NCI-H460 (cell line): ENCODE results near the gene FNTB. TPM values are rescaled to one million over a fixed set of nuclear protein-coding genes. Genes with fewer than 3 reads are reported as not detected.

ENCODE experiments used
- DNase-seq: peaks from one replicate; pipeline ENCODE4 v3.0.0-alpha.2; 2016; ENCODE audit warnings: low read depth; ENCODE audit errors: extremely low read depth
- total RNA-seq: library from RNA; depleted of rRNA; stranded (reverse); fragments of >200 nt; shearing (Covaris generic); gene quantifications from 2 replicates; pipeline ENCODE4 v1.2.3, GENCODE V29; 2014

Gene FNTB
- total RNA-seq, 1 experiment from 2014 or later = 17.0 TPM

DNA sequence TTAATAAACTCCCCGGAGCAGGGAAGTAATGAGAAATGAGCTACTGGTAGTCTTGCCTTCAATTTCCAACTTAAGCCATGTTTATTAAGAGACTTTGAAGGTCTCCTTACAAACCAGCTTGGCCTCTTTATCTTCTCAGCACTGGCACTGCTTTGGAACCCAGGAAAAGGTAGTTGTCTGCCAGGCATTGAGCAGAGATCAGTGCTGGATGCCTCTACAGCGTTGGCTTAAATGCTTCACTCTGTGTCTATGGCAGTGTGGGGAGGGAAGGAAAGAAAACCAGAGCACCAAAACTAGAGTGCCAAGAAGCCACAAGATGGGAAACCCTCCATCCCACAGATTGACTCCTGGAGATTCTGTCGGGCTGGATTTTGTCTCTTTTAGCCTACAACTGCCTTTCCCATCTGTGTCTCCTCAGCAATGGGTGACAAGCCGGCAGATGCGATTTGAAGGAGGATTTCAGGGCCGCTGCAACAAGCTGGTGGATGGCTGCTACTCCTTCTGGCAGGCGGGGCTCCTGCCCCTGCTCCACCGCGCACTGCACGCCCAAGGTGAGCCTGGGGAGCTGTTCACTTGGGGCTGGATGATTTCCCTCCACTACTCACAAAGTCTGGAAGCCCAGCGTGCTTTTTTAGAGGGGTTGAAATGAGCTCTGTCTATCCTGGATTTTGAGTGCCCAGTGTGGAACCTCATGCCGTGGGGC lies 57.3 kb downstream of the FNTB start:
- DNase-seq = no peak

GRCh38 chr14:65044596-65044959 lies 57.9 kb downstream of the FNTB start:
- no peak for DNase-seq

DNA sequence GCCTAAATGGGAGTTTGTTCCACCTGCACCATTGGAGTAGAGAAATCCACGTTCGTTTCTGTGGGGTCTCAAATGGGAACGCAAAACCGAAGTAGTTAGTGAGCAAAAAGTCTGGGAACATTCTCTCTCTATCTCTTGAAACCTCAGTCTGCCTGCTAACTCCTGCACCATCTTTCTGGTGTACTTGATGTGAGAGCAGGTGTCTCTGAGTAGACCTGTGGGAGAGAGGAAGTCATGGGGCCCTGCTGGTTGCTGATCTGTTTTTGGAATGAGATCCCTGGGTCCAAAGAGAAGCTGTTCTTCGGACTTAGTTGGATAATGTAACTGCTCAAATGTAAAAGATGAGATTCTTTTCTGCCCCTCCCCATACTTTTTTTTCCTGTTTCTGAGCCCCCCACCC lies 58.3 kb downstream of the FNTB start:
- DNase-seq = no peak

DNA sequence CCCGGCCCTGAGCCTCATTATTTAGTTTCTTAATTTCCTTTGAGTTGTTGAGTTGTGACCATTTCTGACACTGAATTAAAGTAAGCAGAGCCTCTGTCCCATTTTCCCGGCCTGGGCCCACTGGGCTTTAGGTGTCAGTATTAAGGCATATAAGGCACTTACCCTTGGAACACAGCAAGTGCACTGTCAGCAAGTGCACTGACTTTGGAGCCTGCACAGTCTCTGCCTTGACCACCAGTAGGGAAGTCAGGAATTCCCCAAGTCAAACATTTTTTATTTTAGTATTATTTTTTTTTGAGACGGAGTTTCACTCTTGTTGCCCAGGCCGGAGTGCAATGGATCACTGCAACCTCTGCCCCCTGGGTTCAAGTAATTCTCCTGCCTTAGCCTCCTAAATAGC lies 59.0 kb downstream of the FNTB start:
- DNase-seq = no peak

- no peak for DNase-seq
Observed at GRCh38 chr14:65052832-65053231, 66.1 kb downstream of the FNTB start.

DNA sequence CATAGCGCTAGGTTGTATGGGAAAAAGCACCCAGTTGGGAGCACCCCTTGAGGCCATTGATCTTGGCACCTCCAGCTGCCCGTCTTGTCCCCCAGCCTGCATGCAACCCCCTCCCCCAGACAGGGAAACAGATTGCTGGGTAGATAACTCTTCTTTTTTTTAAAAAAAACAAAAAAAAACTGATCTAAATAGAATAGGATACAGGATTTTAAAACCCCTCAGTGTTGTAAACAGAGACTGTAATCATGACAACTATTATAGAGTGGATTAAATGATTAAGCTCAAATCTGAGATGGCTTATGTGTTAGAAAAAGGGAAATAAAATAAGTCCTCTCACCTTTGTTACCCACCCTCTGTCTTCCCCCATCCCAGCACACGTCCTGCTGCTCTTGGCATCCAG lies 66.8 kb downstream of the FNTB start:
- no peak for DNase-seq

- DNase-seq = no peak
Observed at GRCh38 chr14:65054471-65055085, 67.9 kb downstream of the FNTB start.

GRCh38 chr14:65057695-65058094 lies 71.0 kb downstream of the FNTB start:
- DNase-seq = no peak

- no peak for DNase-seq
Observed at GRCh38 chr14:65062096-65063075, 75.7 kb downstream of the FNTB start.

- DNase-seq = no peak
Observed at GRCh38 chr14:65065719-65066118, 79.0 kb downstream of the FNTB start.

GRCh38 chr14:65069874-65070413 lies 83.2 kb downstream of the FNTB start:
- DNase-seq = no peak

DNA sequence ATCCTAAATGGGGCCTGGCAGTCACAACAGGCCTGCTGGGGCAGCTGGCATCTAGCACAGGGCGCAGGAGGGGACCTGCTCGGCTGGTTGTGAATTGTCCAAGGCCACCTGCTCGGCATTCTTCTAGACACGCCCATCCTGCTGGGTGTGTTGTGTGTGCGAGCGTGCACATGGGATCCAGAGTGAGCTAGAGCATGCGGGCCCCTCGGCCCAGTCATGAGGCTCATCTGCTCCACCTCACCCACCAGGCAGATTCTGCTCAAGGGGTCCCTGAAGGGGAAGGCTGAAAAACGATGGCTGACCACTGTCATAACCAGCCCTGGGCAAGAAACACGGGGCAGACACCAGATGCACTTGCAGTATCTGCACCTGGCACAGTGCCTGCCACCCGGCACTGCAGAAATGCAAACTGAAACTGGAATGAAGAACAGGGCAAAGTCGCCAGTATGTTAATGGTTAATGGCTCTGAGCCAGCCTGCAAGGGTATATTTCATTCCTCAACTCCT lies 83.8 kb downstream of the FNTB start:
- no peak for DNase-seq

- DNase-seq = no peak
Observed at GRCh38 chr14:65071544-65071943, 84.8 kb downstream of the FNTB start.

GRCh38 chr14:65072256-65072655 lies 85.6 kb downstream of the FNTB start:
- DNase-seq = no peak

DNA sequence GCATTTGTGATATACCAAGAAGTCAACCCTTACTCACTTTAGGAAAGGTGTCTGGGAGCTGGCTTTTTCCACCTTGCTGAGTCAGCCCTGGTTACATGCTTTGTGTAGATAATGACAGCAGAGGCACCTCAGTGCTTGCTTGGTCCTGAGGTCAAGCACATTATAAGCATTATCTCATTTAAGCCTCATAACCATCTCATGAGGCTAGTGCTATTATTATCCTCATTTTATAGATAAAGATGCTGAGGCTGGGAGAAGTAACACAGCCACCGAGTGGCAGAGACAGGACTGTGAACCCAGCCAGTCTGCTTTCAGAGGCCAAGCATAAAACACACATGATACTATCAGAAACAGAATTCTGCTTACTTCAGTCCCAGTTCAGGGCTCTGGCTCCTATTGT lies 86.2 kb downstream of the FNTB start:
- DNase-seq = no peak

DNA sequence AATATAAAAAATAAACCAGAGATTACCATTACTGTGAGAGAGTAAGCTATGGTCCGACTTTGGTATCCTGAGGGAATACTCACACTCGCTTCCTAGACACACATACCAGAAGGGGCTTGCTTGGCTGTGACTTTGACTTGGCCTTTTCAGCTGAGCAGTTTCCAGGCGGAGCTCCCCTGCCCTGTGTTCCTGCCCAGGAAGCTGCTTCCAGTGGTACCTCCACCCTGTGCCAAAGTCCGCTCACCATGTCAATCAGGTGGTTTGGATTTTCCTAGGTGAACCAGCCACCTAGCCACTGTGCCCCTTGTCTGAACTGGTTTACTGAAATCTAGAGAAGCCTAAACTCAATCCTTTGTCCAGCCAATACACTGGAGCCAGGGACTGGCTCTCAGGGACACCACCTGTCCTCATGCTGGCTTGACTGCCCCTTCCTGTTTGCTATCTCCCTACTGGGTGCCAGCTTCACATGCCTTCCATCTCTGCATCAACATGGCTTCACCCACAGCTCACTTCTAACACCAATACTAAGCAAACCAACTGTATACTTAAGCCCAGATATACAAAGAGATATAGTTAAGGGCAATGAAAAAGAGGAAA lies 87.0 kb downstream of the FNTB start:
- no peak for DNase-seq

GRCh38 chr14:65074449-65075150 lies 87.9 kb downstream of the FNTB start:
- no peak for DNase-seq

GRCh38 chr14:65075628-65076325 lies 89.1 kb downstream of the FNTB start:
- DNase-seq = no peak

DNA sequence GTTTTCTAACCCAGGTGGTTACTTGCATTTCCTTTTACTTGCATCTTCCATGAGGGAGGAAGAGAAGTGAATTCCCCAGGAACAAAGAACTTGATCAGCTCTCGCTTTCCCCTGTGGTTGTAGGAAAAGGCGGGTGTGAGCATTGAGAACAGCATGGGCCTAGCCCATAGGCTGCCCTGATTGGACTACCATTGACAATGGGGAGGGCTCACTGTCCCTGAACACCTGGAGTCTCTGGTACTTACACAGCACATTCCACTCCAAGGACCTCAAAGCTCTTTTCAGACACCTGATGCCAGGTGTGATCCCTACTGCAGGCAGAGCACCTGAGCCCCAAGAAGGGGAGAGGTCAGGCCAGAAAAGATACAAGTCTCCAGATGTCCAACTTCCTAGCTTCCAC lies 90.6 kb downstream of the FNTB start:
- no peak for DNase-seq
